Measurements from ENCODE around the gene TRPC6. TPM values are rescaled to one million over a fixed set of nuclear protein-coding genes. Genes with fewer than 3 reads are reported as not detected.

The TRPC6 gene
- total RNA-seq, 2 experiments from 2014 or later: not detected

DNA sequence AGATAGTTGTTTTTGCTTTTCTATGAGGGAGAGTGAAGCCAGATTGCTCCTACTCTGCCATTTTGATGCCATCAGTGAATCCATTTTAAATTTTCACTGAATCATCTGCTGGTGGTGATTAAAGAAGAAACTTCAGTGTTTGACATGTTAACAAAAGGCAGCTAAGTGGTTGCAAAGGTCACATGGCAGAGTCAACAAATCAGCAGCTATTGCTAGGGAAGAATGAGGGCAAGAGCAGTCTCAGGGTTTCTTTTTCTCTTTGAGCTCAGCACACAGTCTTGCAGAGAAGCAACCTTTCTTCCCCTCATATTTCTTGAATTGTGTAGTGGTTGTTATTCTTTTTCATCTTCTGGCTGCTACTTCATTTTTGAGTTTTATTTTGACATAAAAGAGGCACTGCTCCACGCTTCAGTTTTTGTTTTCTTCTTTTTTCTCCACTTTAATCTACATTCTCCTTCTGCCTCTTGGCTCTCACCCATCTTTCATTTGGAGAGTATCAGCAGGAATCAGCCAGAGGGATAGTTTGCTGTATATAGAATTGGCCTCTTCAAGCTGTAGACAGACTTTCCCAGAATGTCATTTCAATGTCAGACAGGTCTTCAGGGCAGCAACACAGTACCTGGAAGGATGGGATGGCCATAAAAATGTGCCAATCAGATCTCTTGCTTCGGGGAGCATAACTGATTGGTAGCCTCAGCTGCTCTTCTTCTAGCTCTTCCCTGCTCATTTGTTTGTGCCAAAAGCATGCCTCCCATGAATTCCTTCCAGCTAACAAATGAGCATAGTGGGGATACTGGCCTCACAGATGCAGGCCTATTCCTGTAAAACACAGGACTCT is 153.9 kb downstream of the TRPC6 start:
- no peaks in the 10 kb centered on the region for H3K36me3 ChIP-seq (ENCODE audit: insufficient read depth, low read length)
- no peak overlapping the region for H3K27ac Mint-ChIP-seq
- no peak overlapping the region for H3K27ac ChIP-seq (ENCODE audit: low read depth in 1 of 2, low read length in 2 of 2)
- H3K9me3 Mint-ChIP-seq: peaks cover 20% of the 10 kb centered on the region
- H3K4me1 ChIP-seq (ENCODE audit: insufficient read depth, low read length): no peaks in the 10 kb centered on the region
- peaks cover 8 to 17% of the 10 kb centered on the region in 2 experiments for H3K9me3 ChIP-seq (ENCODE audit: control insufficient read depth in 1 of 2, insufficient read depth in 1 of 2, low read length in 2 of 2)
- TF ChIP-seq, protein P1, sequence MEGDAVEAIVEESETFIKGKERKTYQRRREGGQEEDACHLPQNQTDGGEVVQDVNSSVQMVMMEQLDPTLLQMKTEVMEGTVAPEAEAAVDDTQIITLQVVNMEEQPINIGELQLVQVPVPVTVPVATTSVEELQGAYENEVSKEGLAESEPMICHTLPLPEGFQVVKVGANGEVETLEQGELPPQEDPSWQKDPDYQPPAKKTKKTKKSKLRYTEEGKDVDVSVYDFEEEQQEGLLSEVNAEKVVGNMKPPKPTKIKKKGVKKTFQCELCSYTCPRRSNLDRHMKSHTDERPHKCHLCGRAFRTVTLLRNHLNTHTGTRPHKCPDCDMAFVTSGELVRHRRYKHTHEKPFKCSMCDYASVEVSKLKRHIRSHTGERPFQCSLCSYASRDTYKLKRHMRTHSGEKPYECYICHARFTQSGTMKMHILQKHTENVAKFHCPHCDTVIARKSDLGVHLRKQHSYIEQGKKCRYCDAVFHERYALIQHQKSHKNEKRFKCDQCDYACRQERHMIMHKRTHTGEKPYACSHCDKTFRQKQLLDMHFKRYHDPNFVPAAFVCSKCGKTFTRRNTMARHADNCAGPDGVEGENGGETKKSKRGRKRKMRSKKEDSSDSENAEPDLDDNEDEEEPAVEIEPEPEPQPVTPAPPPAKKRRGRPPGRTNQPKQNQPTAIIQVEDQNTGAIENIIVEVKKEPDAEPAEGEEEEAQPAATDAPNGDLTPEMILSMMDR (IDR thresholded peaks at IDR 0.05): no peak
- H3K4me3 Mint-ChIP-seq: no peak overlapping the region
- H3K27me3 Mint-ChIP-seq: no peaks in the 10 kb centered on the region
- ATAC-seq (ENCODE audit: poor library complexity): no peak
- intact Hi-C loops (cut with DNase I, micrococcal nuclease): no loop called here
- H3K36me3 Mint-ChIP-seq (ENCODE audit: low read depth): no peaks in the 10 kb centered on the region
- POLR2A ChIA-PET: no interaction called here
- no peaks in the 10 kb centered on the region for H3K27me3 ChIP-seq (ENCODE audit: control insufficient read depth in 1 of 2, insufficient read depth in 2 of 2, low read length in 2 of 2)
- DNase-seq: no peak
- no peak overlapping the region for H3K4me3 ChIP-seq (ENCODE audit: low read length)
- CTCF ChIA-PET: no interaction called here
- no peaks in the 10 kb centered on the region for H3K4me1 Mint-ChIP-seq (ENCODE audit: low read depth)

DNA sequence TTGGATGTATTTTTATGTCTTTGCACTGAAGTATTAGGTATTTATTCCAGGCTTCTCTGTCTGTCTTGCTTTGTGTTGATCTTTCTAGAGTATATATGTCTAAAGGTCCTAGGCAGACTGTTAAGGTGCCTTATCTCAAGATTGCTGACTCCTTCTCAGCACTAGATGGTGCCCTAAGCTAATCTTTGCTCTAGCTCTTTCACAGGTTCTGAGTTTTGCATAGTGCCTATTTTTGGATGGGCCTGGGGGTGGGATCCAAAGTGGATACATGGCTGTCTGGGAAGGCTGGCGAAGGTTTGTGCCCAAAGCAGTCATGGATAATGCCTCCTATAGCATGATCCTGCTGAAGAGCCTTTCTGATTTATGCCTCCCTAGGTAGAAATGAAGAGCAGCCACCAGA is 154.9 kb downstream of the TRPC6 start:
- DNase-seq (no peak), ATAC-seq (ENCODE audit: poor library complexity) (no peak)
- POLR2A ChIA-PET: no interaction called here
- Mint-ChIP-seq H3K27me3 (no peaks in the 10 kb centered on the region), H3K4me1 (ENCODE audit: low read depth) (no peaks in the 10 kb centered on the region), H3K9me3 (peaks cover 23% of the 10 kb centered on the region), H3K36me3 (ENCODE audit: low read depth) (no peaks in the 10 kb centered on the region), H3K4me3 (no peak overlapping the region), H3K27ac (no peak overlapping the region)
- TF ChIP-seq, protein P1 (IDR thresholded peaks at IDR 0.05): no peak
- H3K9me3 ChIP-seq (ENCODE audit: control insufficient read depth in 1 of 2, insufficient read depth in 1 of 2, low read length in 2 of 2): peaks cover 8 to 17% of the 10 kb centered on the region in 2 experiments
- no peak overlapping the region for H3K27ac ChIP-seq (ENCODE audit: low read depth in 1 of 2, low read length in 2 of 2)
- no peaks in the 10 kb centered on the region for H3K36me3 ChIP-seq (ENCODE audit: insufficient read depth, low read length)
- no peaks in the 10 kb centered on the region for H3K27me3 ChIP-seq (ENCODE audit: control insufficient read depth in 1 of 2, insufficient read depth in 2 of 2, low read length in 2 of 2)
- no peak overlapping the region for H3K4me3 ChIP-seq (ENCODE audit: low read length)
- CTCF ChIA-PET: no interaction called here
- H3K4me1 ChIP-seq (ENCODE audit: insufficient read depth, low read length): no peaks in the 10 kb centered on the region
- intact Hi-C loops (cut with DNase I, micrococcal nuclease): no loop called here

DNA sequence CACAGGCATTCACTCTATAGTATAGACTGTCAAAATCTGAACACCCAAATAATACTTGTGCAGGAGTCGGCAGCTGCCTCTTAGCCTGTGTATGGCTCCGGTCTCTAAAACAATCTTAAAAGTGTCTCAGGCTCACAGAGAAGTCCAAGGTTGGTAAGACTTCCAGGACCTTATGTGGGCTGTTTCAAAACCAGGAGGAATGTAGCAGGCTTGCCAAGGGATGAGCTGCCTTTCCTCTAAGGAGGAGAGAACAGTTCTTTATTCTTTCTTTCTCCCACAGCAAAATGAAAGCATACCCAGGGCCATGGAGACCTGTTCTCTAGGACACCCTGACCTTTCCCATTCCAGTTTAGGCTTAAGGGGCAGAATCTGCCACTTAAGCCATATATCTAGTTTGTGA is 176.5 kb downstream of the TRPC6 start:
- no peak overlapping the region for H3K27ac ChIP-seq (ENCODE audit: low read depth in 1 of 2, low read length in 2 of 2)
- H3K36me3 ChIP-seq (ENCODE audit: insufficient read depth, low read length): no peaks in the 10 kb centered on the region
- no peaks in the 10 kb centered on the region for H3K4me1 ChIP-seq (ENCODE audit: insufficient read depth, low read length)
- H3K9me3 ChIP-seq (ENCODE audit: control insufficient read depth in 1 of 2, insufficient read depth in 1 of 2, low read length in 2 of 2): peaks cover under 1 to 4% of the 10 kb centered on the region in 2 experiments
- ATAC-seq (ENCODE audit: poor library complexity): no peak
- Mint-ChIP-seq H3K27ac (no peak overlapping the region), H3K36me3 (ENCODE audit: low read depth) (no peaks in the 10 kb centered on the region), H3K4me3 (no peak overlapping the region), H3K27me3 (no peaks in the 10 kb centered on the region), H3K4me1 (ENCODE audit: low read depth) (no peaks in the 10 kb centered on the region), H3K9me3 (no peaks in the 10 kb centered on the region)
- TF ChIP-seq, protein P1 (IDR thresholded peaks at IDR 0.05): no peak
- CTCF ChIA-PET: no interaction called here
- POLR2A ChIA-PET: no interaction called here
- H3K27me3 ChIP-seq (ENCODE audit: control insufficient read depth in 1 of 2, insufficient read depth in 2 of 2, low read length in 2 of 2): no peaks in the 10 kb centered on the region
- no peak overlapping the region for H3K4me3 ChIP-seq (ENCODE audit: low read length)
- DNase-seq: no peak
- intact Hi-C loops (cut with DNase I, micrococcal nuclease): no loop called here

Small RNAs within 50 kb of the gene (microRNA-seq; reads per million reads assigned to microRNA genes)
- gene MIR3920 (ENCODE audit: borderline microRNAs expressed, borderline replicate concordance): not detected
